SK-N-MC (cell line): ENCODE results near the gene TMEM163.

Experiments
- EZH2 ChIP-seq: fragments of 200-600 bp; sonication (generic); IDR thresholded peaks from one replicate; pipeline ENCODE4 v1.6.1; 2017; ENCODE audit warnings: antibody characterized with exemption
- POLR2AphosphoS5 ChIP-seq: IDR thresholded peaks from 2 replicates; pipeline ENCODE4 v1.6.1; 2012; ENCODE audit warnings: mild to moderate bottlenecking, low read depth, low read length, borderline replicate concordance

DNA sequence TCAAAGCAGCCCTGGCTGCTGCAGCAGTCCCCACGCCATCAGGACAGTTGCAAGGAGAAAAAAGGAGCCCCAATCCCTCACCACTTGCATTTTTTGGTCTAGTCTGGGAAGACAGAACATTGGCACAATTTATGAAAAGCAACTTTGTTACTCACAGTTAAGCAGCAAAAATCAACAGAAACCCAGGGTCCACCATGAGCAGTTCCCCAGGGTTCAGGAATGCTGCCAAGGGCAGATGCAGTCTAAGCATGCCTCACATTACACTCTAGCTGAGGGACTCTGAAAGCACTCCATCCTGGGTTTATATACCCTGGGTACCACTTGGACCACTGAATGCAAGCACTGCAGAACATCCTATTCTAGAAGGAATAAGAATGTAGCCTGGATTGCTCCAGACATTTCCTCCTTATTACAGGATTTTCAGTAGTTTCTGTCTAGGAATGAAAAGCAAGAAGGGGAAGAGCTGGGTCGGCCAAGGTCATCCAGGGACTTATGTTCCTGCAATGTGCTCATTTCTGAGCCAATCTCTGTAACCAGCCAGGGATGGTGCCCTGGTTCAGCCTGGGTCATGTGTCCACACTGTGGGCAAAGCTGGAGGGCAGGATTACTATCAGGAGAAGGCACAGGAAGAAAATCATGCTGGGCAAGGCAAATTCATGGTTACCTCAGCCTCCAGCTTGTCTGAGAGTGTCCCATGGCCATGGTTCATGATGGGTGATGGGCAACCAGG lies 19.5 kb upstream of the TMEM163 start:
- no peak for TF ChIP-seq EZH2
- TF ChIP-seq POLR2AphosphoS5, result no peak
